Left cardiac atrium (tissue), 4 donors: ENCODE measurements around the gene TTLL5. TPM values are rescaled to one million over a fixed set of nuclear protein-coding genes. Genes with fewer than 3 reads are reported as not detected.
A peak's percentile ranks its signal among the peaks of the same experiment; 100 is the strongest.

Source experiments
- ATAC-seq, 2 donors: fragments of 200-7000 bp; cut with Tn5 transposase; one replicate each; pipeline ENCODE4 v1.9.1; 2020; ENCODE audit warnings: mild to moderate bottlenecking in 2 of 2, moderate library complexity in 2 of 2
- DNase-seq: peaks from one replicate; pipeline ENCODE4 v3.0.0-alpha.2; 2020
- intact Hi-C, 2 donors: fragments of 100-400 bp; cut with DNase I; formaldehyde crosslinking; loops; one replicate each; pipeline versions ENCODE4 v1.14.1 to v1.15.1; 2022 to 2023
- long read RNA-seq: library from polyadenylated mRNA; unstranded; transcript quantifications from one replicate; pipeline ENCODE4 v2.0.0, GENCODE V29; 2021
- total RNA-seq, 2 donors: library from RNA; stranded (reverse); fragmentation: NEBNext Ultra II Directional; extraction: Animal tissue kit (Norgen Biotek cat#: 25700); gene quantifications; one replicate each; pipeline ENCODE4 v1.2.1, GENCODE V29; 2021
- donor health status: DM: no; HTN: yes; CAD: no.
- donor health status: DM: no; HTN: yes; CAD: no; lungs with severe emphysema.
- donor health status: DM: yes; HTN: yes; CAD: no.
- donor health status: Dilated cardiomyopathy.

Gene TTLL5
- total RNA-seq: 10 to 100 TPM; 18.1 to 21.1 TPM
- long read RNA-seq, partial matches to known transcripts: 0 of 5 reads
- long read RNA-seq, other reads (novel, unspliced or antisense): 5 of 5 reads

GRCh38 chr14:75660630-75661498 is at the start of gene TTLL5, which contains the start of gene ERG28:
TTLL5 (plus strand) TSS chr14:75661246; CDS start chr14:75663150, 1,904 bp downstream.
ERG28 (minus strand) TSS chr14:75660876; CDS start chr14:75657502, 3,374 bp downstream.
- intact Hi-C loops: no loop called here
- ATAC-seq (peak; percentile 98), DNase-seq (peak; percentile 96)

GRCh38 chr14:75612157-75612556 is 48.9 kb upstream of the TTLL5 start:
- no peak for DNase-seq
- intact Hi-C loops: no loop called here
- no peak for ATAC-seq

DNA sequence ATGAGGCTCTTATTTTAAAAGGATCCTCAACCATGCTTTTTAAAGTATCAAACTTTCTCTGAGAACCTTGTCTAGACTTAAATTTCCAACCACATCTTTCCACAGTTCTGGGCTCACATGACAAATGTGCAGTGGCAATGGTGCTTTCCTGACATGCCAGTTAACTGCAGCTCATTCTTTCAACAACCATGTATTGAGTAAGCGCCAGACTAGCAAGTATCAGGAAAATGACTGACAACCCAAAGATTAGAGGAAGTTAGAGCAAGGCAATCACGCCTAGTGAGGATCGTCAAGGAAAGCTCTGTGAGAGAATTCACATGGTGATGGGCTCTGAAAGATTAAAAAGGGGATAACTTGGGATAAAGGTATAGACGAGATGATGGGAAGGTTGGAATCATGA is 46.9 kb upstream of the TTLL5 start:
- intact Hi-C loops: no loop called here
- peak in 1 of 2 donors; percentile 21 for ATAC-seq
- DNase-seq: no peak

DNA sequence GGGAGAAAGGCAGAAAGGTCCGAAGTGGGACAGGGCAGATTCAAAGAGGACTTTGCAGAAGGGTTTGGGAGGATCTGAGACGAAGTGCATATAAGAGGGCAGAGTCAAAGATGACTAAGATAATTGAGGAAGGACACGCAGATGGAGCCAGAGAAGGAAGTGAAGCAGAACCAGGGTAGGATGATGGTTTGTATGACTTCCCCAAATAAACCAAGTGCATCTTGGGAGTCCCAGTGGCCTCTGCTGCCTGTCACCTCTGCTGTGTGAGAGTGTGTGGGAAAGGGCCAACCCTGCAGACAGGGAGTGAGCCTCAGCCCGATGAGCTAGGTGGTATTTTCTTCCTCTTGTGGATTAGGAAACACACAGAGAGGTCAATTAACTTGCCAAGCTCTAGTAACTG is 45.8 kb upstream of the TTLL5 start:
- intact Hi-C loops: no loop called here
- peak; percentile 27 to 83 for ATAC-seq
- no peak for DNase-seq

- DNase-seq: no peak
- intact Hi-C loops: no loop called here
- no peak for ATAC-seq
Measured at GRCh38 chr14:75619548-75619947, 41.5 kb upstream of the TTLL5 start.

GRCh38 chr14:75625034-75625433 is 36.0 kb upstream of the TTLL5 start:
- ATAC-seq (no peak), DNase-seq (no peak)
- intact Hi-C loops: no loop called here

DNA sequence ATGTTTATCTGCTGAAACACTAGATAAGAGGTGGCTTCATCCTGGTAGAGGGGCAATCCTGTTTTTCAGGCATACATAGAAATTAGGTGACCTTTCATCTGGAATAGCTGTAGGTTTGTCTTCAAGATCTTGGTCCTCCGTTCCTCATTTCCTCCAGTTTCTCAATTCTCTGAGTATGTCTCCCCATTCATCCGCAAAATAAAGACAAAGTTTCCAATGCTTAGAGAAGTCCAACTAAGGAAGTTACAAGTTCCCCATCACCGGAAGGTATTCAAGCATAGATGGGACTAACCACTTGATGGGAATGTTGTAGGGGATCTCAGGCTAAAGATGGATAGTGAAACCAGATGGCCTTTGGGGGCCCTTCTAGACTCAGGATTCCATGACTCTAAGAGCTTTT is 34.6 kb upstream of the TTLL5 start:
- intact Hi-C loops: no loop called here
- DNase-seq (no peak), ATAC-seq (no peak)

- DNase-seq: no peak
- ATAC-seq: no peak
- intact Hi-C loops: no loop called here
Measured at GRCh38 chr14:75626863-75627262, 34.2 kb upstream of the TTLL5 start.

GRCh38 chr14:75627406-75627805 is 33.6 kb upstream of the TTLL5 start:
- no peak for DNase-seq
- no peak for ATAC-seq
- intact Hi-C loops: no loop called here

DNA sequence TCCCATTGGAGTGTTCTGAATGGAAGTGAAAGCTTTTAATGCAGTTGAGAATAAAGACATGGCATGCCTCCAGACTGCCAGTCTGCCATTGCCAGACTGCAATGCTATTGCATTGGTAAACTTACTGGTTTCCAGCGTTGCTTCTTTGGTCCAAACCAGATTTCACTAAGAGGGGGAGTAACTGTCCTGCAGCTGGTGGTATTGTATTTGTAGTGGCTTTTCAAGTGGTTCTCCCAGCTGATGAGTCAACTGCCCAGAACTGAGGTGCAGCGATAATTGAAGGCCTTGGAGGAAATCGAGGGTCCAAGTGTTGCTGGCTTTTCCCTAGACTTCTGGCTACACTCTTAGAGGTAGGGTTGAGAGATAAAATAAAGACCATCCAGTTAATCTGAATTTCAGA is 32.2 kb upstream of the TTLL5 start:
- intact Hi-C loops: no loop called here
- DNase-seq: no peak
- no peak for ATAC-seq

- intact Hi-C loops: no loop called here
- no peak for DNase-seq
- ATAC-seq: no peak
Measured at GRCh38 chr14:75630695-75631452, 30.2 kb upstream of the TTLL5 start.

DNA sequence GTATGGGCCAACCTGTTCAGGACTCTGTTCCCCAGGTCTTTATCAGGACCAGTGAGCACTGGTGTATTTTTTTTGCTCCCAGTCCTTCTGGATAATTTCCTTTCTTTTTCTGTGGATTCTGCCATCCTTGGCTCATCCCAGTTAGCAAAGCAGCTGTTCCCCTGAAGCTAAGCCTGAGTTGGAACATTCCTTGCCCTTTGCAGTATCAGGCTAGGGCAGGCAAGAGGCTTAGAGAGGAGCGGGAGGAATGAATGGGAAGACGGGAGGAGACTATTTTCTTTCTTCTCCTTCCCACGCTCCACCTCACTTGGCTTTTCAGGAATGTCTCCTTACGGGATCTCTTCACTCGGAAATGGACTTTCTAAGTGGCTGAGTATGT is 29.6 kb upstream of the TTLL5 start:
- intact Hi-C loops: no loop called here
- DNase-seq (no peak), ATAC-seq (no peak)

DNA sequence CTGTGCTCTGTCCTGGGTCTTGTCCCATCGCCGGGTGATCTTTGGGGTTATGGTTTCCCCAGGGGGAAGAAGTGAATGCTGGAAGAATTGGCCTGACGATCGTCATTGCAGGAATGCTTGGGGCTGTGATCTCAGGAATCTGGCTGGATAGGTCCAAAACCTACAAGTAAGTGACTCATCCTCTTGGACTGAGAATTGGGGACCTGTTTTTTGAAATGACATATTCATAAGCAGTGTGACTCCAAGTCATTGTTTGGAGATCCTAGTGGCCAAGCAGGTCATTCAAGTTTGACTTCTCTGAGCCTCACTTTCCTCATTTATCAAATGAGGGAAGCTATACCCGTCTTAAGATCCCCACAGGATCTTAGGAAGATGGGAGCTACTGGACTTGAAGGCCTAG is 26.2 kb upstream of the TTLL5 start:
- no peak for DNase-seq
- ATAC-seq: no peak
- intact Hi-C loops: no loop called here

- intact Hi-C loops: no loop called here
- no peak for DNase-seq
- peak in 1 of 2 donors; percentile 53 for ATAC-seq
Measured at GRCh38 chr14:75636100-75636692, 24.9 kb upstream of the TTLL5 start.

DNA sequence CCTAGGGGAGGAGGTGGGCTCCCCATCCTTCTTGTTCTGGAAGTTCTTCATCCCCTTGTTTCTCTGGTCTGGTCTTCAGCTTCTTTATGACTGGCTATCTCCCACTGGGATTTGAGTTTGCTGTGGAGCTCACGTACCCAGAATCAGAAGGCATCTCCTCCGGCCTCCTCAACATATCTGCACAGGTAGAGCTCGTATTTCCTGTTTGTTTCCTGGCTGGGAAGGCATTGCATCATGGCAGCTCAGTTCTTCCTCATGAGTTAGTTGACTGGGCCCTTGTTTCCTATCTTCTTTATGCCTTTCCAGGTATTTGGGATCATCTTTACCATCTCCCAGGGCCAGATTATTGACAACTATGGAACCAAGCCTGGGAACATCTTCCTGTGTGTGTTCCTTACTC is 20.2 kb upstream of the TTLL5 start:
- DNase-seq: no peak
- intact Hi-C loops: no loop called here
- ATAC-seq: no peak

DNA sequence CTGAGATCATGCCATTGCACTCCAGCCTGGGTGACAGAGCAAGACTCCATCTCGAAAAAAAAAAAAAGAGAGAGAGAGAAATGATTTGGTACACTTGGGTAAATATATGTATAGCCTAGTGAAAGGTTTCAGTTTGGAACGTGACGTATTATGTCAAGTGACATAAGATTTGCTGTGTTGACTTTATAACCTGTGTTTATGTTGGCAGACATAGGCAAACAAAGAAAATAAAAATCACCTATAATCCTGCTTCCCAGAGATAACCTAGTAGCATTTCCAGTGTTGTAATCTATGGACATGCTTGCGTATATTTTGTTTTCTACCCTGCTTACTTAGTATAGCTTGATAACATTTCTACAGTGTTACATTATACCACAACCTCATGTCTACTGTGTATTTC is 17.1 kb upstream of the TTLL5 start:
- no peak for DNase-seq
- intact Hi-C loops: no loop called here
- no peak for ATAC-seq

DNA sequence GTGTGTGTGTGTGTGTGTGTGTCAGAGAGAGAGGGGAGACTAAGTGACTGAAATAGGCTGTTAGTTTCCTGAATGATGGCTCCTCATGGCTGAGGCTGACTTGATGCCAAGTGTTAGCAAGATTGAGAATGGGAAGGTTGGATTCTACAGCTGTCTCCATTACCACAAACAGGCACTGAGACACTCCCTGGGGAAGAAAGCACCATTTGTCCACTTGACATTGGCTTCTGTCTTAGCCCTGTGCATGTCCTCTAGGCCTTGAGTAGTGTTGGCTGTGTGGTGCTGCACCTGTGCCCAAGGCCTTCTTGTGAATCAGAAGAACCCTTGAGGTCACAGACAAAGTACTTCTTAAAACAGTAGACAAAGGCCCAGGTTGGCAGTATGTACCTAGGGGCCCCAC is 16.0 kb upstream of the TTLL5 start:
- intact Hi-C loops: no loop called here
- ATAC-seq (no peak), DNase-seq (no peak)

- DNase-seq: no peak
- intact Hi-C loops: no loop called here
- no peak for ATAC-seq
Measured at GRCh38 chr14:75646762-75647161, 14.3 kb upstream of the TTLL5 start.

DNA sequence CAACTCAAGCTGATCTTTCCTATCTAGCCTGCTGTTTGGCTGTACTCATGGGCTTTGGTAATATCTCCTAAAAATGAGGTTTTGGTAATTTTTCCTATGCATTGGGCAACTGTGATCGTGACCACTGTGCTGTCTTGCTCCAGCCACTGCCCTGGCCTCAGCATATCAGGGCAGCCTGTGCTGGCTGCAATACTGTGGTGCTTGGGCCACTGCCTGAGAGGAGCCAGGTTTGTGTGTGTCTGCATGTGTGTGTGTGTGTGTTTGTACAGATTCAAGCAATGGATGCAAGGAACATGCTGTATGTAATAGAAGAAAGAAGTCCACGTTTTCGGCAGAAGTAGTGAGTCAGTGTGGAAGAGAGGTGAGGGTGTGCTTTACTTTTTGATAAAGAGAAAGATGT is 13.4 kb upstream of the TTLL5 start:
- intact Hi-C loops: no loop called here
- ATAC-seq (peak; percentile 42 to 84), DNase-seq (no peak)
